ENCODE measurements around the gene CYP4Z1. TPM values are rescaled to one million over a fixed set of nuclear protein-coding genes. Genes with fewer than 3 reads are reported as not detected.
"Not testable (repeated sequence)": the region's sequence is repeated elsewhere in the genome, so short reads cannot be mapped to it uniquely, and the experiment has no call there.

Gene CYP4Z1
- total RNA-seq, 1 experiment from 2014 or later: not detected

- Mint-ChIP-seq H3K27me3 (ENCODE audit: insufficient read depth, unreplicated experiment) (peaks cover 2% of the 10 kb centered on the region), H3K4me3 (ENCODE audit: unreplicated experiment) (no peak overlapping the region), H3K27ac (ENCODE audit: unreplicated experiment) (no peak overlapping the region), H3K36me3 (ENCODE audit: insufficient read depth, unreplicated experiment) (no peaks in the 10 kb centered on the region), H3K4me1 (ENCODE audit: low read depth, unreplicated experiment) (no peaks in the 10 kb centered on the region), H3K9me3 (ENCODE audit: unreplicated experiment) (no peaks in the 10 kb centered on the region)
- Histone ChIP-seq H3K4me1 (no peaks in the 10 kb centered on the region), H3K4me3 (ENCODE audit: low read depth, low read length) (no peak overlapping the region), H3K27me3 (replicated peaks; ENCODE audit: control insufficient read depth, insufficient read depth, low read length) (no peaks in the 10 kb centered on the region), H3K9me3 (no peaks in the 10 kb centered on the region), H3K36me3 (ENCODE audit: control insufficient read depth, insufficient read depth, low read length) (no peaks in the 10 kb centered on the region)
- intact Hi-C loops (cut with micrococcal nuclease; ENCODE audit: unreplicated experiment): no loop called here
- POLR2A ChIA-PET: no interaction called here
- no peak for TF ChIP-seq CTCF (IDR thresholded peaks at IDR 0.05; ENCODE audit: insufficient read depth in 1 of 2, low read depth in 1 of 2, low read length in 1 of 2, severe bottlenecking in 1 of 2, unreplicated experiment in 1 of 2)
- CTCF ChIA-PET: no interaction called here
- DNase-seq: no peak
- no TSS peak for BruUV-seq (replicated peaks)
These were observed 61.2 kb downstream of the CYP4Z1 start for GRCh38 chr1:47128221-47128620.

- CTCF ChIA-PET; H3K4me1 Mint-ChIP-seq (ENCODE audit: low read depth, unreplicated experiment); H3K4me3 Mint-ChIP-seq (ENCODE audit: unreplicated experiment); H3K36me3 Mint-ChIP-seq (ENCODE audit: insufficient read depth, unreplicated experiment); H3K9me3 Mint-ChIP-seq (ENCODE audit: unreplicated experiment); H3K9me3 ChIP-seq; POLR2A ChIA-PET; H3K4me3 ChIP-seq (ENCODE audit: low read depth, low read length); H3K27ac Mint-ChIP-seq (ENCODE audit: unreplicated experiment); intact Hi-C loops (cut with micrococcal nuclease; ENCODE audit: unreplicated experiment); H3K4me1 ChIP-seq; BruUV-seq (replicated peaks); H3K27me3 ChIP-seq (replicated peaks; ENCODE audit: control insufficient read depth, insufficient read depth, low read length); H3K27me3 Mint-ChIP-seq (ENCODE audit: insufficient read depth, unreplicated experiment); DNase-seq; H3K36me3 ChIP-seq (ENCODE audit: control insufficient read depth, insufficient read depth, low read length): not testable (repeated sequence)
These were observed 61.8 kb downstream of the CYP4Z1 start for GRCh38 chr1:47128854-47129253.

GRCh38 chr1:47129489-47130230 lies 62.6 kb downstream of the CYP4Z1 start:
- CTCF ChIA-PET; H3K27me3 ChIP-seq (replicated peaks; ENCODE audit: control insufficient read depth, insufficient read depth, low read length); H3K4me1 ChIP-seq; POLR2A ChIA-PET; H3K36me3 Mint-ChIP-seq (ENCODE audit: insufficient read depth, unreplicated experiment); H3K27ac Mint-ChIP-seq (ENCODE audit: unreplicated experiment); H3K36me3 ChIP-seq (ENCODE audit: control insufficient read depth, insufficient read depth, low read length); H3K4me3 ChIP-seq (ENCODE audit: low read depth, low read length); intact Hi-C loops (cut with micrococcal nuclease; ENCODE audit: unreplicated experiment); H3K9me3 Mint-ChIP-seq (ENCODE audit: unreplicated experiment); H3K4me1 Mint-ChIP-seq (ENCODE audit: low read depth, unreplicated experiment); DNase-seq; H3K27me3 Mint-ChIP-seq (ENCODE audit: insufficient read depth, unreplicated experiment); H3K4me3 Mint-ChIP-seq (ENCODE audit: unreplicated experiment); H3K9me3 ChIP-seq; BruUV-seq (replicated peaks): not testable (repeated sequence)

- intact Hi-C loops (cut with micrococcal nuclease; ENCODE audit: unreplicated experiment); BruUV-seq (replicated peaks); H3K9me3 ChIP-seq; DNase-seq; H3K27me3 Mint-ChIP-seq (ENCODE audit: insufficient read depth, unreplicated experiment); CTCF ChIA-PET; POLR2A ChIA-PET; H3K27me3 ChIP-seq (replicated peaks; ENCODE audit: control insufficient read depth, insufficient read depth, low read length); H3K4me3 Mint-ChIP-seq (ENCODE audit: unreplicated experiment); H3K36me3 Mint-ChIP-seq (ENCODE audit: insufficient read depth, unreplicated experiment); H3K4me1 Mint-ChIP-seq (ENCODE audit: low read depth, unreplicated experiment); H3K36me3 ChIP-seq (ENCODE audit: control insufficient read depth, insufficient read depth, low read length); H3K9me3 Mint-ChIP-seq (ENCODE audit: unreplicated experiment); H3K27ac Mint-ChIP-seq (ENCODE audit: unreplicated experiment); H3K4me1 ChIP-seq; H3K4me3 ChIP-seq (ENCODE audit: low read depth, low read length): not testable (repeated sequence)
These were observed 65.6 kb downstream of the CYP4Z1 start for GRCh38 chr1:47132665-47133064.

Measured in Caco-2 (cell line).